IPS-15b (cell line): ENCODE results near the gene RGS12.

Experiments used
- H3K27me3 ChIP-seq: one replicate; pipeline ENCODE4 v1.6.1; 2013; ENCODE audit warnings: low read length; ENCODE audit not compliant: control insufficient read depth, insufficient read depth
- H3K36me3 ChIP-seq: one replicate; pipeline ENCODE4 v1.6.1; 2013; ENCODE audit warnings: low read length; ENCODE audit not compliant: control insufficient read depth, insufficient read depth
- H3K4me1 ChIP-seq: one replicate; pipeline ENCODE4 v1.6.1; 2013; ENCODE audit warnings: mild to moderate bottlenecking, low read length; ENCODE audit not compliant: control insufficient read depth, insufficient read depth
- H3K4me3 ChIP-seq: one replicate; pipeline ENCODE4 v1.5.1; 2013; ENCODE audit warnings: low read depth, low read length
- H3K9ac ChIP-seq: one replicate; pipeline ENCODE4 v1.6.1; 2013; ENCODE audit warnings: low read depth, mild to moderate bottlenecking, low read length
- H3K9me3 ChIP-seq: one replicate; pipeline ENCODE4 v1.6.1; 2013; ENCODE audit warnings: mild to moderate bottlenecking, low read length; ENCODE audit not compliant: control insufficient read depth, insufficient read depth

RGS12 gene

GRCh38 chr4:3250438-3250955 is 42.3 kb upstream of the RGS12 start:
- Histone ChIP-seq H3K36me3 (peaks cover 2% of the 10 kb centered on the region), H3K4me3 (no peak overlapping the region), H3K4me1 (no peaks in the 10 kb centered on the region), H3K9me3 (no peaks in the 10 kb centered on the region), H3K9ac (no peak overlapping the region), H3K27me3 (no peaks in the 10 kb centered on the region)

- Histone ChIP-seq H3K9me3 (no peaks in the 10 kb centered on the region), H3K4me3 (no peak overlapping the region), H3K36me3 (peaks cover 2% of the 10 kb centered on the region), H3K9ac (no peak overlapping the region), H3K27me3 (no peaks in the 10 kb centered on the region), H3K4me1 (no peaks in the 10 kb centered on the region)
These were observed 41.7 kb upstream of the RGS12 start for GRCh38 chr4:3250956-3251690.

GRCh38 chr4:3251691-3252479 is 40.9 kb upstream of the RGS12 start:
- H3K9ac ChIP-seq = no peak overlapping the region
- H3K27me3 ChIP-seq = no peaks in the 10 kb centered on the region
- H3K36me3 ChIP-seq = peaks cover 2% of the 10 kb centered on the region
- H3K4me3 ChIP-seq = no peak overlapping the region
- H3K4me1 ChIP-seq = no peaks in the 10 kb centered on the region
- no peaks in the 10 kb centered on the region for H3K9me3 ChIP-seq

GRCh38 chr4:3252480-3252828 is 40.4 kb upstream of the RGS12 start:
- Histone ChIP-seq H3K9me3 (no peaks in the 10 kb centered on the region), H3K4me1 (no peaks in the 10 kb centered on the region), H3K9ac (no peak overlapping the region), H3K4me3 (no peak overlapping the region), H3K36me3 (peaks cover 2% of the 10 kb centered on the region), H3K27me3 (no peaks in the 10 kb centered on the region)

- Histone ChIP-seq H3K4me3 (no peak overlapping the region), H3K27me3 (no peaks in the 10 kb centered on the region), H3K4me1 (no peaks in the 10 kb centered on the region), H3K9me3 (no peaks in the 10 kb centered on the region), H3K36me3 (peaks cover 2% of the 10 kb centered on the region), H3K9ac (no peak overlapping the region)
These were observed 39.8 kb upstream of the RGS12 start for GRCh38 chr4:3252831-3253641.

GRCh38 chr4:3253808-3254207 is 39.0 kb upstream of the RGS12 start:
- Histone ChIP-seq H3K36me3 (peaks cover 2% of the 10 kb centered on the region), H3K9me3 (no peaks in the 10 kb centered on the region), H3K4me3 (no peak overlapping the region), H3K4me1 (no peaks in the 10 kb centered on the region), H3K9ac (no peak overlapping the region), H3K27me3 (no peaks in the 10 kb centered on the region)

- Histone ChIP-seq H3K4me1 (no peaks in the 10 kb centered on the region), H3K4me3 (no peak overlapping the region), H3K27me3 (no peaks in the 10 kb centered on the region), H3K9ac (no peak overlapping the region), H3K36me3 (peaks cover 2% of the 10 kb centered on the region), H3K9me3 (no peaks in the 10 kb centered on the region)
These were observed 38.3 kb upstream of the RGS12 start for GRCh38 chr4:3254302-3255131.

- H3K4me3 ChIP-seq = no peak overlapping the region
- H3K9me3 ChIP-seq = no peaks in the 10 kb centered on the region
- no peak overlapping the region for H3K9ac ChIP-seq
- no peaks in the 10 kb centered on the region for H3K4me1 ChIP-seq
- peaks cover 2% of the 10 kb centered on the region for H3K36me3 ChIP-seq
- H3K27me3 ChIP-seq = no peaks in the 10 kb centered on the region
These were observed 37.1 kb upstream of the RGS12 start for GRCh38 chr4:3255611-3256186.

GRCh38 chr4:3256230-3257102 is 36.4 kb upstream of the RGS12 start:
- no peak overlapping the region for H3K4me3 ChIP-seq
- H3K9ac ChIP-seq = no peak overlapping the region
- peaks cover 2% of the 10 kb centered on the region for H3K36me3 ChIP-seq
- no peaks in the 10 kb centered on the region for H3K4me1 ChIP-seq
- no peaks in the 10 kb centered on the region for H3K9me3 ChIP-seq
- H3K27me3 ChIP-seq = no peaks in the 10 kb centered on the region

GRCh38 chr4:3257103-3257555 is 35.7 kb upstream of the RGS12 start:
- peaks cover 2% of the 10 kb centered on the region for H3K36me3 ChIP-seq
- no peak overlapping the region for H3K4me3 ChIP-seq
- no peaks in the 10 kb centered on the region for H3K9me3 ChIP-seq
- H3K9ac ChIP-seq = no peak overlapping the region
- no peaks in the 10 kb centered on the region for H3K27me3 ChIP-seq
- H3K4me1 ChIP-seq = no peaks in the 10 kb centered on the region
